HepG2 (cell line): ENCODE results near the gene OR7D2. TPM values are rescaled to one million over a fixed set of nuclear protein-coding genes. Genes with fewer than 3 reads are reported as not detected.

Experiments
- AKAP8 ChIP-seq: sonication (generic); formaldehyde crosslinking; IDR thresholded peaks from 2 replicates; pipeline ENCODE4 v1.5.1; 2020; ENCODE audit warnings: mild to moderate bottlenecking, missing genetic modification reagents
- ATM ChIP-seq: fragments of 450-650 bp; IDR thresholded peaks from 2 replicates; pipeline ENCODE4 v1.7.1; 2017; ENCODE audit warnings: mild to moderate bottlenecking, borderline replicate concordance
- BHLHE40 ChIP-seq: IDR thresholded peaks from 2 replicates; pipeline ENCODE4 v1.6.1; 2011; ENCODE audit warnings: low read length, improper control_type of control experiment
- CBX5 ChIP-seq: sonication (generic); formaldehyde crosslinking; IDR thresholded peaks from 2 replicates; pipeline ENCODE4 v1.4.0; 2020; ENCODE audit warnings: missing genetic modification reagents, borderline replicate concordance
- CC2D1A ChIP-seq: sonication (generic); formaldehyde crosslinking; IDR thresholded peaks from 2 replicates; pipeline ENCODE4 v1.8.1; 2023; ENCODE audit warnings: mild to moderate bottlenecking, missing genetic modification reagents
- CREM ChIP-seq, 2 experiments: sonication (generic) in 1 of 2; formaldehyde crosslinking in 1 of 2; IDR thresholded peaks; 2 replicates each; pipeline versions ENCODE4 v1.4.0 to v1.6.1; 2016 to 2020; ENCODE audit warnings: antibody characterized with exemption in 1 of 2, mild to moderate bottlenecking in 1 of 2, missing genetic modification reagents in 1 of 2
- EP300 ChIP-seq, 3 experiments: sonication (generic) in 1 of 3; formaldehyde crosslinking in 1 of 3; IDR thresholded peaks; 2 replicates each; pipeline versions ENCODE4 v1.5.1 to v1.6.1; 2011 to 2020; ENCODE audit warnings: low read depth in 2 of 3, low read length in 2 of 3, borderline replicate concordance in 1 of 3, improper control_type of control experiment in 1 of 3, mild to moderate bottlenecking in 1 of 3, missing genetic modification reagents in 1 of 3, moderate library complexity in 1 of 3
- FOXK2 ChIP-seq: fragments of 450-650 bp; IDR thresholded peaks from 2 replicates; pipeline ENCODE4 v1.6.1; 2016
- KDM2A ChIP-seq: sonication (generic); formaldehyde crosslinking; IDR thresholded peaks from 2 replicates; pipeline ENCODE4 v1.4.0; 2020; ENCODE audit warnings: low read depth, missing genetic modification reagents, borderline replicate concordance
- NFYB ChIP-seq: sonication (generic); formaldehyde crosslinking; IDR thresholded peaks from 2 replicates; pipeline ENCODE4 v1.4.0; 2020; ENCODE audit warnings: missing genetic modification reagents
- NR2C2 ChIP-seq: sonication (generic); formaldehyde crosslinking; IDR thresholded peaks from 2 replicates; pipeline ENCODE4 v1.4.0; 2020; ENCODE audit warnings: missing genetic modification reagents, mild to moderate bottlenecking, moderate library complexity, borderline replicate concordance
- TAF15 ChIP-seq: fragments of 200-400 bp; formaldehyde crosslinking; IDR thresholded peaks from one replicate; pipeline ENCODE4 v1.6.1; 2018; ENCODE audit warnings: mild to moderate bottlenecking, low read depth, low read length; ENCODE audit not compliant: poor library complexity, severe bottlenecking
- TCF7L2 ChIP-seq: IDR thresholded peaks from 2 replicates; pipeline ENCODE4 v1.6.1; 2011; ENCODE audit warnings: mild to moderate bottlenecking, low read depth, low read length, moderate library complexity
- ZBTB21 ChIP-seq: sonication (generic); formaldehyde crosslinking; IDR thresholded peaks from 2 replicates; pipeline ENCODE4 v1.4.0; 2020; ENCODE audit warnings: missing genetic modification reagents
- ZNF136 ChIP-seq: sonication (generic); formaldehyde crosslinking; IDR thresholded peaks from 2 replicates; pipeline ENCODE4 v1.8.1; 2022; ENCODE audit warnings: low read depth, mild to moderate bottlenecking, moderate library complexity, missing genetic modification reagents
- ZNF180 ChIP-seq: sonication (generic); formaldehyde crosslinking; IDR thresholded peaks from 2 replicates; pipeline ENCODE4 v1.4.0; 2020; ENCODE audit warnings: low read depth, missing genetic modification reagents, borderline replicate concordance
- ZNF264 ChIP-seq: sonication (generic); formaldehyde crosslinking; IDR thresholded peaks from 2 replicates; pipeline ENCODE4 v1.4.0; 2020; ENCODE audit warnings: missing genetic modification reagents
- ZNF317 ChIP-seq: sonication (generic); formaldehyde crosslinking; IDR thresholded peaks from 2 replicates; pipeline ENCODE4 v1.5.0; 2020; ENCODE audit warnings: mild to moderate bottlenecking, missing genetic modification reagents
- ZNF331 ChIP-seq: sonication (generic); formaldehyde crosslinking; IDR thresholded peaks from 2 replicates; pipeline ENCODE4 v1.4.0; 2020; ENCODE audit warnings: missing genetic modification reagents
- ZNF350 ChIP-seq: sonication (generic); formaldehyde crosslinking; IDR thresholded peaks from 2 replicates; pipeline ENCODE4 v1.4.0; 2020; ENCODE audit warnings: mild to moderate bottlenecking, low read depth, missing genetic modification reagents, borderline replicate concordance
- ZNF431 ChIP-seq: sonication (generic); formaldehyde crosslinking; IDR thresholded peaks from 2 replicates; pipeline ENCODE4 v1.9.0; 2022; ENCODE audit warnings: missing genetic modification reagents, low read depth, mild to moderate bottlenecking, borderline replicate concordance
- ZNF432 ChIP-seq: sonication (generic); formaldehyde crosslinking; IDR thresholded peaks from 2 replicates; pipeline ENCODE4 v1.5.0; 2020; ENCODE audit warnings: missing genetic modification reagents, mild to moderate bottlenecking, borderline replicate concordance
- ZNF577 ChIP-seq: sonication (generic); formaldehyde crosslinking; IDR thresholded peaks from 2 replicates; pipeline ENCODE4 v1.4.0; 2020; ENCODE audit warnings: mild to moderate bottlenecking, low read depth, missing genetic modification reagents, borderline replicate concordance
- ZNF75D ChIP-seq: sonication (generic); formaldehyde crosslinking; IDR thresholded peaks from 2 replicates; pipeline ENCODE4 v1.8.1; 2023; ENCODE audit warnings: missing genetic modification reagents, mild to moderate bottlenecking, borderline replicate concordance
- polyA plus RNA-seq, 8 experiments: library from polyadenylated mRNA; depleted of rRNA in 3 of 8; stranded (reverse) in 7 of 8; unstranded in 1 of 8; fragments of >200 nt; fragmentation: Illumina TruSeq in 4 of 8; extraction: Trizol in 4 of 8; gene quantifications; 2 replicates each; pipeline versions ENCODE4 v1.2.1 to v1.2.3, GENCODE V29; 2011 to 2016; ENCODE audit warnings: low read depth in 4 of 8, missing spikeins in 1 of 8, mixed read lengths in 1 of 8; ENCODE audit not compliant: insufficient read depth in 1 of 8
- total RNA-seq, 5 experiments: library from RNA; depleted of rRNA; stranded (reverse); fragments of >200 nt; fragmentation: Illumina TruSeq; extraction: Trizol; gene quantifications; 2 replicates each; pipeline ENCODE4 v1.2.3, GENCODE V29; 2016; ENCODE audit warnings: low read depth in 1 of 5
- TF ChIP-seq, protein P1 (sequence below): sonication (generic); formaldehyde crosslinking; IDR thresholded peaks from 2 replicates; pipeline ENCODE4 v1.9.0; 2022; ENCODE audit warnings: low read depth, missing genetic modification reagents
- TF ChIP-seq, protein P2 (sequence below): sonication (generic); formaldehyde crosslinking; IDR thresholded peaks from 2 replicates; pipeline ENCODE4 v1.5.0; 2020; ENCODE audit warnings: mild to moderate bottlenecking, missing genetic modification reagents

Gene OR7D2
- total and polyA plus RNA-seq, 2 of the 13 experiments (the other 11 are each of a cell fraction or from before 2014, with no cell fraction given), result 0.07 TPM; not detected in 1

DNA sequence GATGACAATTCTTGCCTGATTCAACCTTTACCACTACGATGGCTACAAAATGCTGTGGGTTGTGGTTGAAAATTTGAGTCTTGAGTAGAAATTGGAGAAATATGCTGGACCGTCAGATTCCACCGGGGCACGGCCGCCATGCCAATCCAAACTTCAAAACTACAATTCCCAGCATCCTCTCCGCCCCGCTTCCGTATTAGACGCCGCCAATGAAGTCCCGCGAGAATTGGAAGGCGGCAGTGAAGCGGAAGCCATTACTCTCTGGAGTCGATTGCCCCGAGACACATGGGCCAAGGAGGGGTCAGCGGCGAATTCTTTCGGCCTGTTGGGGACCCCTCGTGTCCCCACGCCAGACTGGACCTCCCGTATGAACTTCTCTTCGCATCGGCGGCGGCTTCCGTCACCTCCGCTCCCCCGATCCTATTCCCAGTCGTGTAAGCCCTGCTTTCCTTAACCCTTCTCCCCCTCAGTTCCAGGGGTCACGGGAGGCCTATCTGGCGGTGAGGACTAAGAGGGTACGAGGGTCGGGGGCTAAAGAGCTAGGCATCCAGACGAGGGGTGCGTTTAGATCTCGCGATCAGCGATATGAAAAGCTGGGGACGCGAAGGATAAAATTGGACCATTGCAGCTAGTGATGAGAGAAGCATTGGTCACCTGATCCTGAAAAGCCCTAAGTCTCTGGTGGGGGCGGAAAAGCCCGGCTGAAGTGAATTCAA lies 38.5 kb upstream of the OR7D2 start, which contains the start of gene ZNF317 (continued):
- TF ChIP-seq, protein P1, sequence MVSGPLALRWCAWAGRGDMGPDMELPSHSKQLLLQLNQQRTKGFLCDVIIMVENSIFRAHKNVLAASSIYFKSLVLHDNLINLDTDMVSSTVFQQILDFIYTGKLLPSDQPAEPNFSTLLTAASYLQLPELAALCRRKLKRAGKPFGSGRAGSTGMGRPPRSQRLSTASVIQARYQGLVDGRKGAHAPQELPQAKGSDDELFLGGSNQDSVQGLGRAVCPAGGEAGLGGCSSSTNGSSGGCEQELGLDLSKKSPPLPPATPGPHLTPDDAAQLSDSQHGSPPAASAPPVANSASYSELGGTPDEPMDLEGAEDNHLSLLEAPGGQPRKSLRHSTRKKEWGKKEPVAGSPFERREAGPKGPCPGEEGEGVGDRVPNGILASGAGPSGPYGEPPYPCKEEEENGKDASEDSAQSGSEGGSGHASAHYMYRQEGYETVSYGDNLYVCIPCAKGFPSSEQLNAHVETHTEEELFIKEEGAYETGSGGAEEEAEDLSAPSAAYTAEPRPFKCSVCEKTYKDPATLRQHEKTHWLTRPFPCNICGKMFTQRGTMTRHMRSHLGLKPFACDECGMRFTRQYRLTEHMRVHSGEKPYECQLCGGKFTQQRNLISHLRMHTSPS (CRISPR knock-in tag), result no peak
- TF ChIP-seq ZNF75D (CRISPR knock-in tag), result no peak
- no peak for TF ChIP-seq EP300 (IDR thresholded peaks at IDR 0.05; ENCODE audit: low read depth in 2 of 2, low read length in 2 of 2)
- TF ChIP-seq EP300 (CRISPR knock-in tag; IDR thresholded peaks at IDR 0.05; ENCODE audit: borderline replicate concordance), result 0 out of 2 replicates have a peak, but pooled peaks have one; percentile 26
- no peak for TF ChIP-seq ZBTB21
- TF ChIP-seq ATM, result no peak
- TF ChIP-seq ZNF431 (CRISPR knock-in tag), result peak; percentile 81; the same call in 1 of the 2 replicates
- TF ChIP-seq NR2C2, result peak; percentile 90
- no peak for TF ChIP-seq AKAP8 (CRISPR knock-in tag)
- TF ChIP-seq ZNF264 (CRISPR knock-in tag), result no peak
- TF ChIP-seq BHLHE40, result no peak; the same call in 1 of the 2 replicates
- TF ChIP-seq, protein P2, sequence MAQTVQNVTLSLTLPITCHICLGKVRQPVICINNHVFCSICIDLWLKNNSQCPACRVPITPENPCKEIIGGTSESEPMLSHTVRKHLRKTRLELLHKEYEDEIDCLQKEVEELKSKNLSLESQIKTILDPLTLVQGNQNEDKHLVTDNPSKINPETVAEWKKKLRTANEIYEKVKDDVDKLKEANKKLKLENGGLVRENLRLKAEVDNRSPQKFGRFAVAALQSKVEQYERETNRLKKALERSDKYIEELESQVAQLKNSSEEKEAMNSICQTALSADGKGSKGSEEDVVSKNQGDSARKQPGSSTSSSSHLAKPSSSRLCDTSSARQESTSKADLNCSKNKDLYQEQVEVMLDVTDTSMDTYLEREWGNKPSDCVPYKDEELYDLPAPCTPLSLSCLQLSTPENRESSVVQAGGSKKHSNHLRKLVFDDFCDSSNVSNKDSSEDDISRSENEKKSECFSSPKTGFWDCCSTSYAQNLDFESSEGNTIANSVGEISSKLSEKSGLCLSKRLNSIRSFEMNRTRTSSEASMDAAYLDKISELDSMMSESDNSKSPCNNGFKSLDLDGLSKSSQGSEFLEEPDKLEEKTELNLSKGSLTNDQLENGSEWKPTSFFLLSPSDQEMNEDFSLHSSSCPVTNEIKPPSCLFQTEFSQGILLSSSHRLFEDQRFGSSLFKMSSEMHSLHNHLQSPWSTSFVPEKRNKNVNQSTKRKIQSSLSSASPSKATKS, result no peak
- TF ChIP-seq CBX5, result no peak
- no peak for TF ChIP-seq ZNF577
- no peak for TF ChIP-seq ZNF136 (CRISPR knock-in tag)
- TF ChIP-seq KDM2A, result peak; percentile 91
- peak; percentile 92 for TF ChIP-seq CREM (IDR thresholded peaks at IDR 0.05)
- no peak for TF ChIP-seq CREM (CRISPR knock-in tag; IDR thresholded peaks at IDR 0.05)
- TF ChIP-seq NFYB (CRISPR knock-in tag), result peak; percentile 55
- no peak for TF ChIP-seq ZNF432 (CRISPR knock-in tag)
- TF ChIP-seq ZNF317 (CRISPR knock-in tag), result peak; percentile 92
- TF ChIP-seq CC2D1A (CRISPR knock-in tag), result no peak
- TF ChIP-seq ZNF350, result peak; percentile 90; the same call in 1 of the 2 replicates
- TF ChIP-seq TCF7L2, result no peak
- no peak for TF ChIP-seq FOXK2
- no peak for TF ChIP-seq ZNF331
- TF ChIP-seq ZNF180 (CRISPR knock-in tag), result no peak
- no peak for TF ChIP-seq TAF15
